CD1c-positive myeloid dendritic cell (primary cell): ENCODE data around the gene C4orf54.

Experiments
- DNase-seq: peaks from one replicate; pipeline ENCODE4 v3.0.0-alpha.2; 2016; ENCODE audit errors: extremely low spot score

The C4orf54 gene

DNA sequence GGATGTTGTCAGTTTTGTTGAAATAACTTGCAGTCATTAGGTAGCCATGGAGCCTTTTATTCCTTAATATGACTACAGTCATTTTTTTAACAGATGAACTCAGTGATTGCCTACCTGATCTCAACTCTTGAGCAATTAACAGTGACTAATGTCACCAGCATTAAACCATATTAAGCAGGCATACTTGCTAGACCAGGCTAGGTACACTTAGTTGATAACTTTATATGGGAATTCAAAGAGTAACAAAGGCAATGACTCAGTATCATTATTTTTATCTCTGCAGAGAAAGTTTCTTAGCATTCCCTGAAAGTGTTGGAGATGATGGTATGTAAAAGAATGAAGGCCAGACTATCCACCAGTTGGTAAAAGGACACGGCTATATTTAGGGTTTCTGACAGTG, at the start of gene C4orf54:
C4orf54 (minus strand) TSS at position 31 of the 400 bp plus-strand sequence. CDS start 3,180 bp downstream, outside the sequence.
- DNase-seq: no peak

DNA sequence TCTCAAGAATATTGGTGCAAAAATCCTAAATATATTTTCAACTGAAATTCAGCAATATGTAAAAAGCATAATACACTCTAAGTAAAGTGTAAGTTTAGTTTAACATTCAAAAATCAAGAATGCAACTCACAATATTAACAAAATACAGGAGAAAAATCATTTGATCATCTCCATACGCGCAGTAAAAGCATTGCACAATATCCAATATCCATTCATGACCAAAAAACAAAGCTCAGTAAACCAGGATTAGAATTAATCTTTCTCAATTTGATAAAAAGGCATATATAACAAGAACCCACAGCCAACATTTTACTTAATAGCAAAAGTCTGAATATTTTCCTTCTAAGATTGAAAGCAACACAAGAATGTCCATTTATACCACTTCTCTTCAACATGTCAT, 48.3 kb upstream of the C4orf54 start:
- no peak for DNase-seq

DNA sequence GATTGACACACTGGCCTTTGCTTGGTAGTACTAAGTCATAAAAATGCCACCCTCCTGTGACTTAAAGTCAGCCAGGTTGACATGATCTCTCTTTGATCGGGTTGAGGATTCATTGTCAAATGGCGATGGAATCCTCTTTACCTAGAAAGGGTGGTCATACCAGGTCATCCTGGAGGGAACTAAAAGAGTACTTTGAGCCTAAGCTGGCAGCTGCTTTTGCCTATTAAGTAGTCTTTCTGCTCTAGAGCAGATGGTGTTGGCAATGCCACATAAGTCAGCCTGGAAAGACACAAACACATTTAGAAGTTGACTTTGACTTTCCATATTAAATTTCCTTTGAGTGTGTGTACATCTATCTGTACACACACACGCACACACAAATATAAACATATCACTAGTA, 39.2 kb upstream of the C4orf54 start:
- DNase-seq: no peak

DNA sequence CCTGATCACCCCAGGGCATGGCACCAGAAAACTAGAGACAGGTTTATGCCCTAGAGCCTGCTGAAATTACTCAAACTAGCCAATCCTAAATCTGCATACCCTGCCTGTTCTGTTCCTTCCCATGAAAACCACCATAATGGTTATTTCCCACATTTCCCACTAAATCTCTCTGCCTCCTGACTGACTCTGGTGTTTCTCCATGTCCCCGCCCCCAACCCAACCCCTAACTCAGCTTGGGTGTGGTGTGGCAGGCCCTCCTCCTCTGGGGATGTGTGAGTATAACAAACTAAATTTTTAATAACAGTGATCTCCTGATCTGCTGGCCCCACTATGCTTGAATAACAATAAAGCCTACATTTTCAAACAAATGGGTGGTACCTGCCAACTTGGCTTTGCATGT, 35.5 kb upstream of the C4orf54 start:
- DNase-seq: no peak

DNA sequence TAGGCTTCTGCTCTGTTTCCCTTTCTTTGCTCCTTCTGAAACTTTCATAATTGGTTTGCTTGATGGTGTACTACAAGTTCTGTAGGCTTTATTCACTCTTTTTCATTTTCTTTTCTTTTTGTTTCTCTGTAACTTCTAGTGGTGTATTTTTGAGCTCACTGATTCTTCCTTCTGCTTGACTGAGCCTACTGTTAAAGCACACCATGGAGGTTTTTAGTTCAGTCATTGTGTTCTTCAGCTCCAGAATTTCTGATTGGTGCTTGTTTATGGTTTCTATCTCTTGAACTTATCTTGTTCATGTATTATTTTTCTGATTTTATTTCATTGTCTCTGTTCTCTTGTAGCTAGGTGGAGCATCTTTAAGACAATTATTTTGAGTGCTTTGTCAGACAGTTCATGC, 33.4 kb upstream of the C4orf54 start:
- no peak for DNase-seq

DNA sequence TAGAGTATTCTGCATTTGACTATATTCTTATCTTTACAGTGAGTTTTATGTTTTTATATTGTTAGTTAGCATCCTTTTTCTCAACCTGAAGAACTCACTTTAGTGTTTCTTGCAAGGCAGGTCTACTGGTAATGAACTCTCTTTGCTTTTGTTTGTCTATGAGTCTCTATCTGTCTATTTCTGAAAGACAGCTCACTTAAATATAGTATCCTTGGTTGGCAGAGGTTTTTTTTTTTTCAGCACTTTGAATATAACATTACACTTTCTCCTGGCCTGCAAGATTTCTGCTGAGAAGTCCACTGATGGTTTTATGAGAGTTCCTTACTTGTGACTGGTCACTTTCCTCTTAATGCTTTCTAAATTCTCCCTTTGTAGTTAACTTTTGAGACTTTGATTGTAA, 32.8 kb upstream of the C4orf54 start:
- no peak for DNase-seq

DNA sequence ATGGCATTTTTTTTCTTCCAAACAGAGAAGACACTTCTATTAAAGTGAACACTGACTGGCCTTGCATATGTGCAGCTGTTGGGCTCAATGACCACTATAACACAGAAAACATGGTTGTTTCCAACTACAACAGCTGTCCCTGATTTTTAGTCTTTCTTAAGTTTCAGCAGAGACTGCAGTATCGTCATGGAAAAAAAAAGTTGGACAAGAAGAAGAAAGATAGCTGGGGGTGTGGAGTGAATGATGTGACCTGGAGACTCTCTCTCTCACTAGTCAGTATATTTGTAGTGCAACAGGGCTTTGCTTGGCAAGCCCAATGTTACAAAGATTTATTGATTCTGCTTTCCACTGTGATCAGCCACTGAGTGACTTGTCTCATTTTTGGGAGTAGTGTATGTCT, 29.5 kb upstream of the C4orf54 start:
- no peak for DNase-seq

DNA sequence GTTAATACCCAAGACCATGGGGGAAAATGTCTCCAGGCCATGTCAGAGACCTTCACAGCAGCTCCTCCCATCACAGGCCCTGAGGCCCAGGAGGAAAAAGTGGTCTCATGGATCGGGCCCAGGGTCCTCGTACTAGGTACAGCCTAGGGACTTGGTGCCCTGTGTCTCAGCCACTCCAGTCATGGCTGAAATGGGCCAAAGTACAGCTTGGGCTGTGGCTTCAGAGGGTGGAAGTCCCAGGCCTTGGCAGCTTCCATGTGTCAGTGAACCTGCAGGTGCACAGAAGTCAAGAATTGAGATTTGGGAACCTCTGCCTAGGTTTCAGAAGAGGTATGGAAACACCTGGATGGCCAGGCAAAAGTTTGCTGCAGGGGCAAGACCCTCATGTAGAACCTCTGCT, 27.6 kb upstream of the C4orf54 start:
- no peak for DNase-seq

DNA sequence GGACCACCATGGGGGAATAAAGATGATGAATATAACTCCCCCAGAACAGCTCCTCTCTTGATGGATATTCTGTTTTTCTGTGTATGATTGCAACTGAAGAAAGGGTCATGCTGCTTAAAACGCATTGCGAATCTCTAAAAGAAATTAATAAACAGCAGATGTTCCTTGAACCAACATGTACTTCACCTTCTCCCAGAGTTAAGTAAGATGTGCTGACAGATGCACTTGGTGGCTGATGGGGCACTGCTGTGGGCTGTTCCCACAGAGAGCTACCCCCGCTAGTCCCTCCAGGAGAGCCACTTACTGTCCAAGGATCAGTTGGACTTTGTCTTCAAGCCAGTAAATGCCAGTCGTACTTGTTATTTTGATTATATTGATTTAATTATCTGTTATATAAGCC, 26.3 kb upstream of the C4orf54 start:
- no peak for DNase-seq

DNA sequence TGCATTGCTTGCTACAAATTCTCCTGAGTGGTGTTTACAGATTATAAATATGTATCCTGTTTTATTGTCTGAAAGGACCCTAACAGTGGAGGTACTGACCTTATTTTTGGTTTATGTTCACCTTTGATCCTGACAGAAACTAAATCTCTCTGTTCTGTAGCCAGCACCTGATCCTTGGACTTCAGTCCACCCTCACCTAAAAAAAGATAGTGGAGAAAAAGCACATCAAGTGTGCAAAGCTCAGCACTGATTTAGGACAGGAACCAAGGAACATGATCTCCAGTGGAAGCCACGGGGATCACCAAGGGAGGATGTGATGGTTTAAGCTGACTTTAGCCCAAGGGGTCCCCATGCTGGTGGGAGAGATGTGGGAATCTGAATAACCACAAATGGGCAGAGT, 22.3 kb upstream of the C4orf54 start:
- DNase-seq: no peak

DNA sequence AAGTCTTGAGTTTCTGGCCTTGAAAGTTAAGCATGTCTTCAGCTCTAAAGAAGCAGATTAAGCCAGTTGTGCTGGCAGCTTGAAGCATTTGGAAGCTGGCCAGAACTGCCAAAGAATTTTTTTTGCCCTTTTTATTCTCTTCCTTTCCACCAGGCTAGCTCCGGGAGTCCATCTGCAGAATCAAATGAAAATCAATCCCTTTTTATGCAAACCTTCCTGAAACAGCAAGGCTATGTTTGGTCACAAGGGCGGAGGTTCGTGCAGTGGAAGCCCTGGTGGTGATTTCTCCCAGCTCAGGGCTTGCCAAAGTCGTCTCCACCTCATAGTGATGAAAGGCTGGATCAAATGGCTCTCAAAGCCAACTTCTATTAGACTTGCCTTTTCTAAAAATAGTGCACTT, 21.6 kb upstream of the C4orf54 start:
- DNase-seq: no peak

DNA sequence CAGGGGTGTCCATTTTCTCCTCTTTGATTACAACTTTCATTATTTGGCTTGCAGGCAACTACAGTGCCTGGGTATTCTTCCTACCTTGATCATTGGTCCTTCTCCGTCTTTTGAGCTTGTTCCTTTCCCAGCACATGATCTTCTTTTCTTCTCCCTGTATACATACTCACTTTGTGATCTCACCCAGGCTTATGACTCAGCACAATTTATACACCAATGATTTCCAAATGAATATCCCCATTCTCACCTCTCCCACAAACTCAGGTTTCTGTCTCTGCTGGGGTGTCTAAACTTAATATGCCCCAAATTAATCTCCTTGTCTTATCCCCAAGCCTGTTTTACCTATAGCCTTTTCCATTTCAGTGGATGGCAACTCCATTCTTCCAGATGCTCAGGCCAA, 19.5 kb upstream of the C4orf54 start:
- no peak for DNase-seq

DNA sequence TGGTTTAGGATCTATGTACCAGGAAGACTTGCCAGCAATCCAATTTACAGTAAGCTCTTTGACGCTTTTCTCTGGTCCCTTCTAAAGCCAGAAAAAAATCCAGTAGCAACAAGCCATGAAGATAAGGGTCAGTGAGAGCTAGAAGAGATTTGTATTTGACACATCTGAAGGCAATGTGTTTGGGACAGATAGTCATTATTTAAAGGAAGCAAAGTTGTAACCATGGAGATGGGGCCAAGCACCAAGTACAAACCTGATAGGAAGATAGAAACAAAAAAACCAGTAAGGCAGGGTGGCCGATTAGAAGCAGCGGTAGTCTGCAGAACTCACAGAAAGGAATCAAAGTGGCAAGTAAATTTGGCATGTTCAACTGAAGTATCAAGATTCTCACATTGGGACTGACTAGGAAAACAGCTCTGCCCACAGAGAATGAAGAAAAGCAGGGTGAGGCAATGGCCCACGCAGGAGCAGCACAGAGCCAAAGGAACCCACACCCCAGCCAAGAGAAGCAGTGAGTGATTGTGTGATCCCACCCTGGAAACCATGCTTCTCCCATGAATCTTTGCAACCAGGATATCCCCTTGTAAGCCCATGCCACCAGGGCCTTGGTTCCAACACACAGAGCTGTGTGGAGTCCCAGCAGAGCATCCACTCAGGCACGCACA, 12.9 kb upstream of the C4orf54 start:
- no peak for DNase-seq

DNA sequence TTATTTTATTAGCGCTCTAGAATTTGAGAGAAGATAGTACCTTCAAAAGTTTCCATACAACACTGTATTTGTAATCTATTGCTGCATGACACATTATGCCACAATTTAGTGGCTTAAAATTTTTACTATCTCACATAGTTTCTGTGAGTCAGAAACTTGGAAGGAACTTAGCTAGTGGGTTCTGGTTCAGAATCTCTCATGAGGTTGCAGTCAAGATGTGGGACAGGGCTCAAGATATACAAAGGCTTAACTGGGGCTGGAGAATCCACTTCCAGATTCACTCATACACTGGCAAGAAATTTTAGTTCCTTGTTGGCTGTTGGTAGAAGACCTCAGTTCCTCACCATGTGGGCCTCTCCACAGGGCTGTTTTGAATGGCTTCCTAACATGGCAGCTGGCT, 11.5 kb upstream of the C4orf54 start:
- no peak for DNase-seq

DNA sequence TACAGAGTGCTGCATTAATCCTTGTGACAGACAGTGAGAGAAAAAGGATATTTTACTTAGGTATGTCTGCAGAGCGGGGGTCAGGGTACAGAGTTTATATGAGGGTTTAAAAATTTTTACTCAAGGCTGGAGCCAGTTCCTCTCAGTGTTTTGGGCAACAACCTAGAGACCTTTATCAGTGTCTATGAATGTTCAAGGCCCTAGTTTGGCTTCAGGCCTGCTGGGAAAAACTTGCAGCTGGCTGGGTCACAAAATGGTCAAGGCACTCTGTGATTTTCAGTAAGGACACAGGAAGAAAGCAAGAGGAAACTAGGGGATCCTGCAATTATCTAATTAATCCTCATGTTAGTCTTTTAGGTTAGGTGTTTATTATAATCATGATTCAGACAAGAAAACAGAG, 10.8 kb upstream of the C4orf54 start:
- DNase-seq: no peak

DNA sequence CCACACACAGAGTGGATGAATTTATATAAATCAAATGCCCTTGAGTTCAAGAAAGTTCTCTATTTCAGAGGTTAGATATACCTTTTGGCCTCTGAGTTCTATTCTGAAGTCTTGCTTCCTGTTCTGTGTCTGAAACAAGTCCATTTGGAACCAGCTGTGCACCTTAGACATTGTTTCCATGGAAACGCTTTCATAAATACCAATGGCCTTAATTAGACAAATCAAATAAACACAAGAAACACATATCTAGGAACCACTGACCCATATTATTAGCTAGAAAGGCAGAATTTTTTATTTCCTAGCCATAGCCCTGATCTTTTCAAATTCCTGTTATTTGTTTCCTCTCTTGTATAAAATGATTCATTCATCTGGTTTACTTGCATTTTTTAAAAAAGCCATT, 8.4 kb upstream of the C4orf54 start:
- DNase-seq: no peak

DNA sequence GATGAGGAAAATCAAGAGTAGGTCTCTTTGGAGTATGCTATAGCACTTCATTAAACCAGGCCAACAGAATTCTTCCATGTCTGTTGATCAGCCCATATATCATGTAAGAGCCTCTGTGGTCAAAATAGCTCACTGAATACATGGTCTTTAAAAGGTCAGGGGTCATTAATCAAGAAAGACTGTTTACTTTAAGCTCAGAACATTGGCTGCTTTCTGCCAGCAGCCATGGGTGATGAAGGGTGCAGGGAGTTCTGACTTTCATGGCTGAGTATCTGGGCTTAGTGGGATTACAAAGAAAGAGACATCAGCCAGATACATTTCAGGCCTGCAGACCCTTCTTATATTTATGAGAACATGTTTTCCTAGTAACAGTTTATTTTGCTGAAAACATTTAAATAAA, 7.1 kb upstream of the C4orf54 start:
- no peak for DNase-seq

DNA sequence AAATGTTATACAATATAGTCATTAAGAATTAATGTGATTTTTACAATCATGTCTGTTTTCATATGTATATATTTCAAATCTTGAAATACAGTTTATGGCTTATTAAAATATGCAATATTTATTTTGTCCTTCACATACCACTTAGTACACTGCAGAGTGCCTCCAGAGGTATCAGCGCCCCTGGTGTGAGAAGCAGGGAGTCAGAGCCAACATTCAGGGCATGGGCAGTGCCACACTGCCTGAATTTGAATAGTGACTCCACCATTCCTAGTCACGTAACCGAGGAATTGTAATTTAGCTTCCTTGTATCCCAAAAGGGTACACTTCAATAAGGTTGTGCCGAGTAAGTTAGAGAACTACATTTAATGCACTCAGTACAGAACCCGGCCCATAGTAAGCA, 4.3 kb upstream of the C4orf54 start:
- no peak for DNase-seq

DNA sequence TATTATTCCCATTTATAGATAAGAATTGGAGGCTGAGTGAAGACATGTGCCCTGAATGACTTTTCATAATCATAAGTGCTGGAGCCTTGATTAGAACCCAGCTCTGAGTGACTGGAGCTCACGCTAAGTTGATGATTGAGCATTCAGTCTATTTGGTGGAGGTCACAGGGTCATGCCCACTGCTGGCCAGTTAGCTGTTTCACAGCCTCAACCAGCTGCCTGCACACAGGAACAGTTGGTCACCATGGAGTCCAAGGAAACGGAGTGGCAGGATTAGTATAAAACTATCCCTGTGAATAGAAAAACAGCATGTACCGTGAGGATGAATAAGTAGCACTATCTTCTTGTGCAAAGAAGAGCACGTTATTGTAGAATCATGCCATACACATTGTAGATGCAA, 1.0 kb upstream of the C4orf54 start:
- DNase-seq: no peak

DNA sequence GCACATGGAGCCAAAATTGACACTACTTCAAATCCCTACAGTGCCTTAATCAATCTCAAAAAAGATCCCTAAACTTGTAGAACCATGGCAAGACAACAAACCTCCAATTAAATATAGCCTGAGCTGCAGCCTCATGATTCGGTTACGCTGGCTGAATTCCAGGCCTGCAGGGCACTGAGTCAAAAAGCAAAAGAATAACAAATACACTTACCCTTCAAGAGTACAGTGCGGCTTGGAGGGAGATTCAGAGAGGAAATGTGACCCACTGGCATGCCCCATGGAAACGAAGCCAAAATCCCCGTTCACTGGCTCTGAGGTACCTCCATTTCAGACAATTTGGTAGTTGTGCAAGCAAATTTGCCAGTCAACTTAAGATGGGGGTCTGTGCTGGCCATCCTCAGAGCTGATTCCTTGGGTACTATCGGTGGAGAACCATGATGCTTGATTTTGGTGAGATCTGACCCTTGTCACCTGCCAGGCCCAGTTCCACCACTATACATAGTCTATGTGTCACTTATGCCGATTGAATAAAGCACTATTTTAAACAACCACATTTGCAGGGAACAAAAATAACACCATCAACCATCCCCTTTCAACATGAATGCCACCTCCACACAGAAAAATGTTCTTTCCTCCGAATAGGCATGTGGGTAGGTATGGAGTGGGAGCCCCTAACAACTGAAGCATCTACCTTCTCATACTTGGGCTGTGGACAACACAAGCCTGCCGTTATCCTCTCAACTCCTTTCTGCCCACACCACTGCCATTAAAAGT, 2.1 kb downstream of the C4orf54 start:
- DNase-seq: no peak

DNA sequence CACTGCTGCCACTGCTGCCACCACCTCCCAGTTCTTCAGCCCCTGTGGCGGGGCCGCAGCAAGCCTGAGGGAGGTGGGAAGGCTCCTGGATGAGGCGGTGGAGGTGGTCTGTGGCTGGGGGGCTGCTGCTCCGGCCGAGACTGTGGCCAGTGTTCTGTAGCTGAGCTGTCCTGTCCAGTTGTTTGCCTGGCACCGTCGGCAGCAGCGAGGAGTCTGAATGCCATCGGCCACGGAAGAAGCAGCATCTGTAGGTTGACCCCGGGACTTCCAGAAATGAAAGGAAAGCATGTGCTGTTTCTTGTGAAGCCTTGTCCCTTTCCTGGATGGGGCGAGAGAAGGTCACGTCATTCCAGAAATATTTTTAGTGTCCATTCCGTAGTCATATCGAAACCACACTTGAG, 3.3 kb downstream of the C4orf54 start:
- no peak for DNase-seq

DNA sequence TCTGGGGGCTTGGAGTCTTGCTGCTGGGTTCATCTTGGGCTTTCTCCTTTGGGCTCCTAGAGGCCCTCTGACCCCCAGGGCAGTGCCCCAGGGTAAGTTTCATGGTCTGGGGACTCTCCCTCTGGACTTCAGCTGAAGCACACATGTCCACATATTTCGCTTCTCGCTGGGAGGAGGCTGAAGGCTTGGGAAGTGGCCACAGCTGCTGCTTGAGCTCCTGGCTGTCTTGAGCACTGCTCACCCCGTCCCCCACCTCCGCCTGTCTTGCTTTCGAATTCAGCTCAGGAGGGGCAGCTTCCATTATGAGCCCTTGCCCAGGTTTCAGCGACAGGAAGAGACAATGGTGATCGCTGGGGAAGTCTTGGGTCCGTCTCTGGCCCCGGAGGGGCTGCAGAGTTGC, 3.7 kb downstream of the C4orf54 start:
- DNase-seq: no peak

DNA sequence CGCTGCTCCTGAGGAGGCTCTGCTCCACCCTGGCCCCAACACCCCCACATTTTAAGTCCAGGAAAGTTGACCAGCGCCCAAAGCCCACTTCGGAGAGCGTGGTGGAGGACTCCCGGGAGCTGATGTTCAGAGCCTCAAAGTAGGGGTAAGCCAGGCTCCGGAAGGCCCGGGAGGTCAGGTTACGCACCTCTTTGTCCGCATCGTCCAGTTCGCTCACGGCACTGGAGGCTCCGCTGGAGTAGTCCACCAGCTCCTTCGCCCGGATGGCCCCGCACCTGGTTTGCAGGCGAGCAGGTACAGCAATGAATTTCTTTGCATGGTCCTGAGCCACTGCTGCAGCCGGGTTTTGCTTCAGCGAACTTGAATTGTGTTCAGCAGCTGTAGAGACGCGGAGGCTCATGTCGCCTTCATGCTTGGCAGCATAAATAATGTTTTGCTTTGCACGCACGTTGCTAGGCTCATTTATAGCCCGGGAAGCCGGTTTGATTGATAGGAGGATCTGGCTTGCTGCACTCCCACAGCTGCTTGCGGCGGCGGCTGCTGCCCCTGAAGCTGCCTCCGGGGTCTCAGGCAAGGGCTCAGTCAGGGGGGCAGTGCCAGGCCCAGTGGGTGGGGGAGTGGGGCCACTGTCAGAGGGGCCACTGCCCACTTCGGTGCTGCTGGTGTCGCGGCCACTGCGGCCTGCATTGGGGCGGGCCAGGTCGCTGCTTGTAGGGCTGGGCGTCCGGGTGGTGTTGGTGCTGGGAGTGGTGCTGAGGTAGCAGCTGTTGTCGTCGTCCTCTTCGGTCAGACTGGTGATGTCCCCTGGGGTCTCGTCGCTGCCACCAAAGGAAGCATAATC, 4.8 kb downstream of the C4orf54 start:
- no peak for DNase-seq
